AG09309 (cell line): Measurements from ENCODE around the gene FLNC.

Experiments
- DNase-seq: peaks from one replicate; pipeline ENCODE4 v3.0.0-alpha.2; 2010; ENCODE audit warnings: low read depth
- H3K4me3 ChIP-seq: 2 replicates; pipeline ENCODE4 v1.5.1; 2011; ENCODE audit warnings: mild to moderate bottlenecking, low read depth, low read length, moderate library complexity; ENCODE audit not compliant: control insufficient read depth
- TF ChIP-seq, protein P1 (sequence below): IDR thresholded peaks from 2 replicates; pipeline ENCODE4 v1.5.1; 2011; ENCODE audit warnings: mild to moderate bottlenecking, low read depth, low read length, inconsistent platforms; ENCODE audit not compliant: insufficient read depth, control insufficient read depth; ENCODE audit errors: missing control alignments

FLNC gene

DNA sequence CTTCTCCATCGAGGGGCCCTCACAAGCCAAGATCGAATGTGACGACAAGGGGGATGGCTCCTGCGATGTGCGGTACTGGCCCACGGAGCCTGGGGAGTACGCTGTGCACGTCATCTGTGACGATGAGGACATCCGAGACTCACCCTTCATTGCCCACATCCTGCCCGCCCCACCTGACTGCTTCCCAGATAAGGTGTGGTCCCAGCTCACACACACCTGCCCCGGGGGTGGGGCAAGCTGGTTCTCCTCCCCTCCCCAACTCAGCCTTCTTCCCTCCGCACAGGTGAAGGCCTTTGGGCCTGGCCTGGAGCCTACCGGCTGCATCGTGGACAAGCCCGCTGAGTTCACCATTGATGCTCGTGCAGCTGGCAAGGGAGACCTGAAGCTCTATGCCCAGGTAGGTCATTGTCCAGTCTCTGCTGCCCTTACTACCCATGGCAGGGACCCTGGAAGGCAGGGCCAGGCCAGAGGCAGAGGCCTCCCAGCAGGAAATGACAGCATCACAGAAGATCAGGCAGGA lies 11.0 kb downstream of the FLNC start:
- TF ChIP-seq, protein P1, sequence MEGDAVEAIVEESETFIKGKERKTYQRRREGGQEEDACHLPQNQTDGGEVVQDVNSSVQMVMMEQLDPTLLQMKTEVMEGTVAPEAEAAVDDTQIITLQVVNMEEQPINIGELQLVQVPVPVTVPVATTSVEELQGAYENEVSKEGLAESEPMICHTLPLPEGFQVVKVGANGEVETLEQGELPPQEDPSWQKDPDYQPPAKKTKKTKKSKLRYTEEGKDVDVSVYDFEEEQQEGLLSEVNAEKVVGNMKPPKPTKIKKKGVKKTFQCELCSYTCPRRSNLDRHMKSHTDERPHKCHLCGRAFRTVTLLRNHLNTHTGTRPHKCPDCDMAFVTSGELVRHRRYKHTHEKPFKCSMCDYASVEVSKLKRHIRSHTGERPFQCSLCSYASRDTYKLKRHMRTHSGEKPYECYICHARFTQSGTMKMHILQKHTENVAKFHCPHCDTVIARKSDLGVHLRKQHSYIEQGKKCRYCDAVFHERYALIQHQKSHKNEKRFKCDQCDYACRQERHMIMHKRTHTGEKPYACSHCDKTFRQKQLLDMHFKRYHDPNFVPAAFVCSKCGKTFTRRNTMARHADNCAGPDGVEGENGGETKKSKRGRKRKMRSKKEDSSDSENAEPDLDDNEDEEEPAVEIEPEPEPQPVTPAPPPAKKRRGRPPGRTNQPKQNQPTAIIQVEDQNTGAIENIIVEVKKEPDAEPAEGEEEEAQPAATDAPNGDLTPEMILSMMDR = no peak
- no peak for DNase-seq
- no peak overlapping the region for H3K4me3 ChIP-seq

DNA sequence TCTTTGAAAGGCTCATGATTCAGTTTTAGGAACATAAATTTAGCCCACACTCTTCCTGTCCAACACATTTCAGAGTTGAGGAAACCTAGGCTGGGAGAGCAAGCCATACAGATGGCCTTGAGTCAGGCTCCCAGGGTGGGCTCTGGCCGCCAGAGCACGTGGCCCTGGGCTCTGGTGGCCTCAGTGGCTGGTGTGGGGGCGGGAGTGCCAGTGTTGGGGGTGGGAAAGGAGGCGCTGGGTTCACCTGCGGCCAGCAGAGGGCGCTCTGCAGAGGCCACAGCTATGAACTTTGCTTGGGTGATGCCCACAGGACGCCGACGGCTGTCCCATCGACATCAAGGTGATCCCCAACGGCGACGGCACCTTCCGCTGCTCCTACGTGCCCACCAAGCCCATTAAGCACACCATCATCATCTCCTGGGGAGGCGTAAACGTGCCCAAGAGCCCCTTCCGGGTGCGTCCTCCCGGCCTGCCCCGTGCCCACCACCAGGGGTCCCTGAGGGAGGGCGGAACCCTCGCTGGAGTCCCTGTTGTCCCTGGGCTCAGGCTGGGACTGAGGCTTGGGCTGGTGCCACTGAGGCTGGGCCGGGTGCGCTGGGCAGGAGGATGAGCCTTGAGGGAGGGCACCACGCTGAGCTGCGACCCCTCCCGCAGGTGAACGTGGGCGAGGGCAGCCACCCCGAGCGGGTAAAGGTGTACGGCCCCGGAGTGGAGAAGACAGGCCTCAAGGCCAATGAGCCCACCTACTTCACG lies 11.9 kb downstream of the FLNC start:
- H3K4me3 ChIP-seq = no peak overlapping the region
- DNase-seq = no peak
- TF ChIP-seq, protein P1 = peak; percentile 75

DNA sequence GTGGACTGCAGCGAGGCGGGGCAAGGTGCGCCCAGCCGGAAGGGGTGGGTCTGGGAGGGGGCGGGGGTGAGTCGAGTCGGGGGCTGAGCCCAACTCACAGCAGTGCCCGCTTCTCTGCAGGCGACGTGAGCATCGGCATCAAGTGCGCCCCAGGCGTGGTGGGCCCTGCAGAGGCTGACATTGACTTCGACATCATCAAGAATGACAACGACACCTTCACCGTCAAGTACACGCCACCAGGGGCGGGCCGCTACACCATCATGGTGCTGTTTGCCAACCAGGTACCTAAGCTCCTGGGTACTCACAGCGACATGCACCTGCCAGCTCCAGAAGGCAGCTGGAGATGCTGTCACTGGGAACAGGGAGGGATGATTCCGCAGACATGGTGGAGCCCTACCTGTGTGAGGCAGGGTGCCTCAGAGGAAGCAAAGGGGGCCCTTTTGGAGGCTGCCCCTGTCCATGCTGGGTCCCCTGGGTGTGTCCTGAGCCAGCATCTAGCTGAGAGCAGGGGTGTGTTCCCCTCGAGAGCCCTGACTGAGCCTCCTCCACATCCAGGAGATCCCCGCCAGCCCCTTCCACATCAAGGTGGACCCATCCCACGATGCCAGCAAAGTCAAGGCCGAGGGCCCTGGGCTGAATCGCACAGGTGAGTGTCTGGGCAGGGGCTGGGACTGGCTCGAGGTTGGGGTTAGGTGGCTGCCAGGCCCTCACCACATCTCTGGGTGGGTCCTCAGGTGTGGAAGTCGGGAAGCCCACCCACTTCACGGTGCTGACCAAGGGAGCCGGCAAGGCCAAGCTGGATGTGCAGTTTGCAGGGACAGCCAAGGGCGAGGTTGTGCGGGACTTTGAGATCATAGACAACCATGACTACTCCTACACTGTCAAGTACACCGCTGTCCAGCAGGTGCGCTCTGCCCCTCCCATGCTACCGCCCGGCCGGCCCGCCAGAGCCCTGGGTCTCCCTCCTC lies 12.8 kb downstream of the FLNC start:
- TF ChIP-seq, protein P1 = no peak
- DNase-seq = no peak

DNA sequence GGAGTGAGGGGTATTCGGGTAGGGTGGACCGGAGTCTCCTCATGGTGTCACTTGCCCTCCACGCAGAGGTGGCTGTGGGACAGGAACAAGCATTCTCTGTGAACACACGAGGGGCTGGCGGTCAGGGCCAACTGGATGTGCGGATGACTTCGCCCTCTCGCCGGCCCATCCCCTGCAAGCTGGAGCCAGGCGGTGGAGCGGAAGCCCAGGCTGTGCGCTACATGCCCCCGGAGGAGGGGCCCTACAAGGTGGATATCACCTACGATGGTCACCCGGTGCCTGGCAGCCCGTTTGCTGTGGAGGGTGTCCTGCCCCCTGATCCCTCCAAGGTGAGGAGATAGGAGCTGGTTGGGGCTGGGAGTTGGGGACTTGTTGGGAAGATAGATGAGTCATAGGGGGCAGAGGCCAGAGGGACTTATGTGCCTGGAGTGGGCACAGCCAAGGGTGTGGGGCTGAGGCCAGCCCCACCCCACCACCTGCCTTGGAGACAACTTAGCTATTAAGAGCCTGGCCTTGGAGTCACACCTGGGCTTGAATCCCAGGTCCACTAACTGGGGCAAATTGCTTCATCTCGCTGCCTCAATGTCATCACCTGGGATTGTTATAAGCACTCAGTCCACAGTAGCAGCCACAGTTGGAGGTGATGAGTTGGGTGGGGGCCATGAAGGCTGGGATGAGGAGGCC lies 13.9 kb downstream of the FLNC start:
- DNase-seq = no peak
- H3K4me3 ChIP-seq = no peak overlapping the region
- TF ChIP-seq, protein P1 = no peak

More for the DNA sequence above, 12.8 kb downstream of the FLNC start:
- H3K4me3 ChIP-seq = no peak overlapping the region

DNA sequence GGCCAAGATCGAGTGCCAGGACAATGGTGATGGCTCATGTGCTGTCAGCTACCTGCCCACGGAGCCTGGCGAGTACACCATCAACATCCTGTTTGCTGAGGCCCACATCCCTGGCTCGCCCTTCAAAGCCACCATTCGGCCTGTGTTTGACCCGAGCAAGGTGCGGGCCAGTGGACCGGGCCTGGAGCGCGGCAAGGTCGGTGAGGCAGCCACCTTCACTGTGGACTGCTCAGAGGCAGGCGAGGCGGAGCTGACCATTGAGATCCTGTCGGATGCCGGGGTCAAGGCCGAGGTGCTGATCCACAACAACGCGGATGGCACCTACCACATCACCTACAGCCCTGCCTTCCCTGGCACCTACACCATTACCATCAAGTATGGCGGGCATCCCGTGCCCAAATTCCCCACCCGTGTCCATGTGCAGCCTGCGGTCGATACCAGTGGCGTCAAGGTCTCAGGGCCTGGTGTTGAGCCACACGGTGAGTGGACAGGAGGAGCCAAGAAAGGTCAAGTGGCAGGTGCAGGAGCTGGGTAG lies 14.6 kb downstream of the FLNC start:
- DNase-seq = no peak
- TF ChIP-seq, protein P1 = no peak
- no peak overlapping the region for H3K4me3 ChIP-seq

DNA sequence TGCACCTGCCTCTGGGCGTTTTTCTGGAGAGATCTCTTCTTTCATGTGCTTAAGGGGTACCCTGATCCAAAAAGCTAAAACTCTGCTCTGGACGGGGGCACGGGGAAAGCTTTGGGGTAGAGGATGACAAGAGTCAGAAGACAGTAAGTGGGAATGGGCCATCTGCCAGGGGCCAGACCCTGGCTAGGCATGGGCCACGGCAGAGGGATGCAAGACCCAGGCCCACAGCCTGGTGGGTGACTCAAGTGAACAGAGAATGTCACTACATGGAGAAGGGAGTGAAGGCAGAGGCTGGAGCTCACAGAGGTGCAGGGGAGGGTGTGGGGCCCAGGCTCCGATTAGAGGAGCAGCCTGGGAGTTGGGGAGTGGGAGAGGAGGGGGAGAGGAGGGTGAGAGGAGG lies 15.3 kb downstream of the FLNC start:
- no peak overlapping the region for H3K4me3 ChIP-seq
- TF ChIP-seq, protein P1 = no peak
- DNase-seq = no peak
